Upper lobe of left lung (tissue), 4 donors: Measurements from ENCODE around the gene CHST8.

Experiments
- CTCF ChIP-seq, 6 experiments: fragments of 450-650 bp in 4 of 6; fragments of 200-600 bp in 2 of 6; sonication (generic) in 2 of 6; IDR thresholded peaks; one replicate each; pipeline ENCODE4 v1.5.1; 2016 to 2019; ENCODE audit warnings: antibody characterized with exemption in 6 of 6
- EP300 ChIP-seq, 4 donors: sonication (generic); formaldehyde crosslinking; IDR thresholded peaks; one replicate each; pipeline ENCODE4 v1.5.1; 2017; ENCODE audit warnings: antibody characterized with exemption in 4 of 4, control low read depth in 2 of 4
- POLR2A ChIP-seq, 4 donors: fragments of 450-650 bp; IDR thresholded peaks; one replicate each; pipeline ENCODE4 v1.5.1; 2016 to 2017; ENCODE audit warnings: antibody characterized with exemption in 4 of 4, mild to moderate bottlenecking in 2 of 4

DNA sequence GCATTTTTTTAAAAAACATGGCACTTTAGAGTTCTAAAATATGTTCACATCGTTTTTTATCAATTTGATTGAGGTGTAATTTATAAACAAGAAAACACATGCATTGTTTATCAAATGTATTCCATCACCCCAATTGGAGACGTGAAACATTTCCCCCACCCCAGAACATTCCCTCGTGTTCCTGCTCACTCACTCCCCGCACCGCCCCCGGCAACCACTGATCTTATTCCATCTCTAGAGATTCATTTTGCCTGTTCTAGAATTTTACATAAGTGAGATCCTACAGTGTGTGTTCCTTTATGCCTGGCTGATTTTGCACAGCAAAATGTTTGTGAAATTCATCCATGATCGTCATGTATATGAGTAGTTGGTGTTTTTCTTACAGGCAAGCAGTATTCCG is 124.4 kb downstream of the CHST8 start:
- TF ChIP-seq POLR2A (IDR thresholded peaks at IDR 0.05) (no peak), CTCF (IDR thresholded peaks at IDR 0.05) (no peak), EP300 (IDR thresholded peaks at IDR 0.05) (no peak)
